ENCODE measurements around the gene TAF1C. TPM values are rescaled to one million over a fixed set of nuclear protein-coding genes. Genes with fewer than 3 reads are reported as not detected.

Gene TAF1C
- total RNA-seq, 1 experiment from 2014 or later: 89.7 TPM

DNA sequence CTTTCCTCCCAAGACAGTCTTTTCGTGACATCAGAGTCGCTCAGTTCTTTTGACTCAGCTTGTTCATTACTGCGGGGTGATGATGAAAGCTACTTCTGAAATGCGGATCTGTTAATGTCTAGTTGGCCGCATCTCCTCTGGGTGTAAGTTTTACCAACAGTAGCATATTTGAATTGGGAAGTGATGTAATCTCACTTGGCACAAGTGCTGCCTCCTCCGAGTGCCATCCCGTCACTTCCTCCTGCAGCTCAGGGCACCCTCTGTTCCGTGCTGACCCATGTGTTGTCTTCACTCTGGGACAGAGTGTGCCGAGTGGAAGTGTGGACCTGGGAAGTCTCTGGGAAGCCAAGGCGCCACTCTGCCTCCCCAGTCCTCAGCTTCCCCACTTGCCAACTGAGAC is 13.0 kb upstream of the TAF1C start:
- ATAC-seq (no peak), DNase-seq (ENCODE audit: low spot score) (no peak)
- H3K4me3 Mint-ChIP-seq: no peak overlapping the region
- H3K4me1 Mint-ChIP-seq: 0 out of 2 replicates have a peak, but pooled peaks cover 3% of the 10 kb centered on the region
- no peak for TF ChIP-seq E2F4 (CRISPR knock-in tag; IDR thresholded peaks at IDR 0.05; ENCODE audit: borderline replicate concordance, low read depth)
- no peak for TF ChIP-seq RORB (CRISPR knock-in tag; IDR thresholded peaks at IDR 0.05)
- TF ChIP-seq ZBTB21 (CRISPR knock-in tag; IDR thresholded peaks at IDR 0.05; ENCODE audit: borderline replicate concordance): no peak
- no peak for TF ChIP-seq NR3C1 (CRISPR knock-in tag; conservative IDR thresholded peaks at IDR 0.05; ENCODE audit: low read depth)
- TF ChIP-seq ZNF416 (CRISPR knock-in tag; IDR thresholded peaks at IDR 0.05): no peak
- TF ChIP-seq NR2C2 (CRISPR knock-in tag; IDR thresholded peaks at IDR 0.05): no peak
- TF ChIP-seq TP53 (CRISPR knock-in tag; IDR thresholded peaks at IDR 0.05): no peak
- TF ChIP-seq GTF2I (CRISPR knock-in tag; conservative IDR thresholded peaks at IDR 0.05): no peak
- H3K27ac Mint-ChIP-seq: no peak overlapping the region
- H3K27me3 Mint-ChIP-seq (ENCODE audit: low read depth): no peaks in the 10 kb centered on the region
- POLR2A ChIA-PET: interaction anchor here (0.5 kb wide), 1 partner anchor 254 kb away, joined by 3 read pairs; no protein-coding TSS in a partner anchor
- H3K9me3 Mint-ChIP-seq: peaks cover 3% of the 10 kb centered on the region; the same call in 1 of the 2 replicates
- CTCF ChIA-PET: interaction anchor here (0.8 to 1.5 kb wide), 2 partner anchors 13 kb away, joined by 3 to 16 read pairs; partner anchors contain the start of gene TAF1C
- H3K36me3 Mint-ChIP-seq: no peaks in the 10 kb centered on the region

GRCh38 chr16:84199097-84199496 is 12.2 kb upstream of the TAF1C start:
- ChIA-PET POLR2A (no interaction called here), CTCF (interaction anchor here (1.5 kb wide), 1 partner anchor 12 kb away, joined by 16 read pairs; the partner anchor contains the start of gene TAF1C)
- Mint-ChIP-seq H3K9me3 (peaks cover 3% of the 10 kb centered on the region; the same call in 1 of the 2 replicates), H3K27ac (peak overlapping the region; percentile 36; the same call in 1 of the 2 replicates), H3K4me1 (0 out of 2 replicates have a peak, but pooled peaks cover 3% of the 10 kb centered on the region), H3K27me3 (ENCODE audit: low read depth) (no peaks in the 10 kb centered on the region), H3K36me3 (no peaks in the 10 kb centered on the region), H3K4me3 (no peak overlapping the region)
- ATAC-seq (peak; percentile 44), DNase-seq (ENCODE audit: low spot score) (no peak)
- TF ChIP-seq NFE2L1 (CRISPR knock-in tag; IDR thresholded peaks at IDR 0.05) (no peak), ETV6 (CRISPR knock-in tag; IDR thresholded peaks at IDR 0.05) (no peak), ZNF671 (CRISPR knock-in tag; IDR thresholded peaks at IDR 0.05) (no peak), USF2 (CRISPR knock-in tag; IDR thresholded peaks at IDR 0.05) (no peak), ELF4 (CRISPR knock-in tag; IDR thresholded peaks at IDR 0.05; ENCODE audit: low read depth) (no peak), ZNF396 (CRISPR knock-in tag; IDR thresholded peaks at IDR 0.05; ENCODE audit: borderline replicate concordance) (no peak), ZBTB43 (CRISPR knock-in tag; IDR thresholded peaks at IDR 0.05) (no peak), PRRX2 (CRISPR knock-in tag; IDR thresholded peaks at IDR 0.05) (no peak), JAZF1 (CRISPR knock-in tag; IDR thresholded peaks at IDR 0.05) (no peak), ZSCAN18 (CRISPR knock-in tag; IDR thresholded peaks at IDR 0.05) (no peak), ATF2 (CRISPR knock-in tag; IDR thresholded peaks at IDR 0.05; ENCODE audit: borderline replicate concordance, low read depth) (no peak)
- TF ChIP-seq, protein P1, sequence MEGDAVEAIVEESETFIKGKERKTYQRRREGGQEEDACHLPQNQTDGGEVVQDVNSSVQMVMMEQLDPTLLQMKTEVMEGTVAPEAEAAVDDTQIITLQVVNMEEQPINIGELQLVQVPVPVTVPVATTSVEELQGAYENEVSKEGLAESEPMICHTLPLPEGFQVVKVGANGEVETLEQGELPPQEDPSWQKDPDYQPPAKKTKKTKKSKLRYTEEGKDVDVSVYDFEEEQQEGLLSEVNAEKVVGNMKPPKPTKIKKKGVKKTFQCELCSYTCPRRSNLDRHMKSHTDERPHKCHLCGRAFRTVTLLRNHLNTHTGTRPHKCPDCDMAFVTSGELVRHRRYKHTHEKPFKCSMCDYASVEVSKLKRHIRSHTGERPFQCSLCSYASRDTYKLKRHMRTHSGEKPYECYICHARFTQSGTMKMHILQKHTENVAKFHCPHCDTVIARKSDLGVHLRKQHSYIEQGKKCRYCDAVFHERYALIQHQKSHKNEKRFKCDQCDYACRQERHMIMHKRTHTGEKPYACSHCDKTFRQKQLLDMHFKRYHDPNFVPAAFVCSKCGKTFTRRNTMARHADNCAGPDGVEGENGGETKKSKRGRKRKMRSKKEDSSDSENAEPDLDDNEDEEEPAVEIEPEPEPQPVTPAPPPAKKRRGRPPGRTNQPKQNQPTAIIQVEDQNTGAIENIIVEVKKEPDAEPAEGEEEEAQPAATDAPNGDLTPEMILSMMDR (IDR thresholded peaks at IDR 0.05): no peak
- TF ChIP-seq, protein P2, sequence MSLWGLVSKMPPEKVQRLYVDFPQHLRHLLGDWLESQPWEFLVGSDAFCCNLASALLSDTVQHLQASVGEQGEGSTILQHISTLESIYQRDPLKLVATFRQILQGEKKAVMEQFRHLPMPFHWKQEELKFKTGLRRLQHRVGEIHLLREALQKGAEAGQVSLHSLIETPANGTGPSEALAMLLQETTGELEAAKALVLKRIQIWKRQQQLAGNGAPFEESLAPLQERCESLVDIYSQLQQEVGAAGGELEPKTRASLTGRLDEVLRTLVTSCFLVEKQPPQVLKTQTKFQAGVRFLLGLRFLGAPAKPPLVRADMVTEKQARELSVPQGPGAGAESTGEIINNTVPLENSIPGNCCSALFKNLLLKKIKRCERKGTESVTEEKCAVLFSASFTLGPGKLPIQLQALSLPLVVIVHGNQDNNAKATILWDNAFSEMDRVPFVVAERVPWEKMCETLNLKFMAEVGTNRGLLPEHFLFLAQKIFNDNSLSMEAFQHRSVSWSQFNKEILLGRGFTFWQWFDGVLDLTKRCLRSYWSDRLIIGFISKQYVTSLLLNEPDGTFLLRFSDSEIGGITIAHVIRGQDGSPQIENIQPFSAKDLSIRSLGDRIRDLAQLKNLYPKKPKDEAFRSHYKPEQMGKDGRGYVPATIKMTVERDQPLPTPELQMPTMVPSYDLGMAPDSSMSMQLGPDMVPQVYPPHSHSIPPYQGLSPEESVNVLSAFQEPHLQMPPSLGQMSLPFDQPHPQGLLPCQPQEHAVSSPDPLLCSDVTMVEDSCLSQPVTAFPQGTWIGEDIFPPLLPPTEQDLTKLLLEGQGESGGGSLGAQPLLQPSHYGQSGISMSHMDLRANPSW (CRISPR knock-in tag; conservative IDR thresholded peaks at IDR 0.05; ENCODE audit: low read depth): no peak
- TF ChIP-seq, protein P3, sequence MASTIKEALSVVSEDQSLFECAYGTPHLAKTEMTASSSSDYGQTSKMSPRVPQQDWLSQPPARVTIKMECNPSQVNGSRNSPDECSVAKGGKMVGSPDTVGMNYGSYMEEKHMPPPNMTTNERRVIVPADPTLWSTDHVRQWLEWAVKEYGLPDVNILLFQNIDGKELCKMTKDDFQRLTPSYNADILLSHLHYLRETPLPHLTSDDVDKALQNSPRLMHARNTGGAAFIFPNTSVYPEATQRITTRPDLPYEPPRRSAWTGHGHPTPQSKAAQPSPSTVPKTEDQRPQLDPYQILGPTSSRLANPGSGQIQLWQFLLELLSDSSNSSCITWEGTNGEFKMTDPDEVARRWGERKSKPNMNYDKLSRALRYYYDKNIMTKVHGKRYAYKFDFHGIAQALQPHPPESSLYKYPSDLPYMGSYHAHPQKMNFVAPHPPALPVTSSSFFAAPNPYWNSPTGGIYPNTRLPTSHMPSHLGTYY (CRISPR knock-in tag; IDR thresholded peaks at IDR 0.05): no peak
- TF ChIP-seq, protein P4, sequence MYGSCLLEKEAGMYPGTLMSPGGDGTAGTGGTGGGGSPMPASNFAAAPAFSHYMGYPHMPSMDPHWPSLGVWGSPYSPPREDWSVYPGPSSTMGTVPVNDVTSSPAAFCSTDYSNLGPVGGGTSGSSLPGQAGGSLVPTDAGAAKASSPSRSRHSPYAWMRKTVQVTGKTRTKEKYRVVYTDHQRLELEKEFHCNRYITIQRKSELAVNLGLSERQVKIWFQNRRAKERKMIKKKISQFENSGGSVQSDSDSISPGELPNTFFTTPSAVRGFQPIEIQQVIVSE (CRISPR knock-in tag; IDR thresholded peaks at IDR 0.05; ENCODE audit: borderline replicate concordance): no peak
